Measurements from ENCODE around the gene STAP1. TPM values are rescaled to one million over a fixed set of nuclear protein-coding genes. Genes with fewer than 3 reads are reported as not detected.

STAP1 gene
- total RNA-seq, 1 experiment from 2014 or later, result not detected

DNA sequence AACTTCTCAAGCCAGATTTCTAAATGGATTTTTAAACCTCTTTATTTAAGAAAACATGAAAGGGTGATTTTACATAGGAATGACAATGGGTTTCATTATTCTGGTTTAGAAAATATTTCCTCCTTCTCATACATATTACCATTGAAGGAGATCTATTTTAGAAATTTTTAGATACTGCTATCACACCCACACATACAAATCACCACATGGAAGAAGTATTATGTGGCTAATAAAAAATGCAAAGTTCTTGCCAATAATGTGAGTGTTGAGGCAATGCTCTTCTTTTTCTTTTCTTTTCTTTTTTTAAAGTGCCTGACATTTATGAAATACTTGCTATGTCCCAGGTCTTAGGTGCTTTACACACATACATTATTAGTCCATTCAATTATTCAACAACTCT lies 6.8 kb downstream of the STAP1 start:
- ChIA-PET CTCF (no interaction called here), POLR2A (no interaction called here)
- no peaks in the 10 kb centered on the region for H3K36me3 Mint-ChIP-seq
- no peak overlapping the region for H3K4me3 Mint-ChIP-seq
- H3K4me1 Mint-ChIP-seq, result no peaks in the 10 kb centered on the region
- DNase-seq (ENCODE audit: low spot score) (no peak), ATAC-seq (no peak)
- H3K27ac Mint-ChIP-seq, result no peak overlapping the region
- TF ChIP-seq ZNF232 (CRISPR knock-in tag; IDR thresholded peaks at IDR 0.05) (no peak), FOXJ3 (CRISPR knock-in tag; IDR thresholded peaks at IDR 0.05; ENCODE audit: borderline replicate concordance) (no peak), E2F1 (CRISPR knock-in tag; IDR thresholded peaks at IDR 0.05) (no peak), GTF2I (CRISPR knock-in tag; conservative IDR thresholded peaks at IDR 0.05) (no peak), SMAD4 (CRISPR knock-in tag; IDR thresholded peaks at IDR 0.05) (no peak), NFATC4 (CRISPR knock-in tag; IDR thresholded peaks at IDR 0.05) (no peak), ZNF425 (CRISPR knock-in tag; conservative IDR thresholded peaks at IDR 0.05) (no peak), OVOL2 (CRISPR knock-in tag; IDR thresholded peaks at IDR 0.05; ENCODE audit: borderline replicate concordance) (no peak), ZNF138 (CRISPR knock-in tag; conservative IDR thresholded peaks at IDR 0.05) (no peak), EMX1 (CRISPR knock-in tag; IDR thresholded peaks at IDR 0.05) (no peak), RORB (CRISPR knock-in tag; IDR thresholded peaks at IDR 0.05) (no peak)
- TF ChIP-seq, protein P1, sequence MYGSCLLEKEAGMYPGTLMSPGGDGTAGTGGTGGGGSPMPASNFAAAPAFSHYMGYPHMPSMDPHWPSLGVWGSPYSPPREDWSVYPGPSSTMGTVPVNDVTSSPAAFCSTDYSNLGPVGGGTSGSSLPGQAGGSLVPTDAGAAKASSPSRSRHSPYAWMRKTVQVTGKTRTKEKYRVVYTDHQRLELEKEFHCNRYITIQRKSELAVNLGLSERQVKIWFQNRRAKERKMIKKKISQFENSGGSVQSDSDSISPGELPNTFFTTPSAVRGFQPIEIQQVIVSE (CRISPR knock-in tag; IDR thresholded peaks at IDR 0.05; ENCODE audit: borderline replicate concordance), result no peak
- TF ChIP-seq, protein P2, sequence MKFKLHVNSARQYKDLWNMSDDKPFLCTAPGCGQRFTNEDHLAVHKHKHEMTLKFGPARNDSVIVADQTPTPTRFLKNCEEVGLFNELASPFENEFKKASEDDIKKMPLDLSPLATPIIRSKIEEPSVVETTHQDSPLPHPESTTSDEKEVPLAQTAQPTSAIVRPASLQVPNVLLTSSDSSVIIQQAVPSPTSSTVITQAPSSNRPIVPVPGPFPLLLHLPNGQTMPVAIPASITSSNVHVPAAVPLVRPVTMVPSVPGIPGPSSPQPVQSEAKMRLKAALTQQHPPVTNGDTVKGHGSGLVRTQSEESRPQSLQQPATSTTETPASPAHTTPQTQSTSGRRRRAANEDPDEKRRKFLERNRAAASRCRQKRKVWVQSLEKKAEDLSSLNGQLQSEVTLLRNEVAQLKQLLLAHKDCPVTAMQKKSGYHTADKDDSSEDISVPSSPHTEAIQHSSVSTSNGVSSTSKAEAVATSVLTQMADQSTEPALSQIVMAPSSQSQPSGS (CRISPR knock-in tag; IDR thresholded peaks at IDR 0.05; ENCODE audit: borderline replicate concordance, low read depth), result no peak
- H3K9me3 Mint-ChIP-seq, result no peaks in the 10 kb centered on the region
- H3K27me3 Mint-ChIP-seq (ENCODE audit: low read depth), result no peaks in the 10 kb centered on the region

GRCh38 chr4:67566335-67566734 lies 7.8 kb downstream of the STAP1 start:
- Mint-ChIP-seq H3K4me1 (no peaks in the 10 kb centered on the region), H3K27ac (no peak overlapping the region), H3K36me3 (no peaks in the 10 kb centered on the region), H3K9me3 (no peaks in the 10 kb centered on the region), H3K4me3 (no peak overlapping the region), H3K27me3 (ENCODE audit: low read depth) (no peaks in the 10 kb centered on the region)
- ChIA-PET POLR2A (no interaction called here), CTCF (no interaction called here)
- DNase-seq (ENCODE audit: low spot score), result no peak
- no peak for ATAC-seq
- TF ChIP-seq SMAD3 (CRISPR knock-in tag; IDR thresholded peaks at IDR 0.05; ENCODE audit: borderline replicate concordance) (no peak), ELF4 (CRISPR knock-in tag; IDR thresholded peaks at IDR 0.05; ENCODE audit: low read depth) (no peak), HMGXB4 (CRISPR knock-in tag; IDR thresholded peaks at IDR 0.05) (no peak), ESRRA (CRISPR knock-in tag; IDR thresholded peaks at IDR 0.05; ENCODE audit: borderline replicate concordance) (no peak), EMX1 (CRISPR knock-in tag; IDR thresholded peaks at IDR 0.05) (no peak), ZNF232 (CRISPR knock-in tag; IDR thresholded peaks at IDR 0.05) (no peak), ZBTB43 (CRISPR knock-in tag; IDR thresholded peaks at IDR 0.05) (no peak), ZNF416 (CRISPR knock-in tag; IDR thresholded peaks at IDR 0.05) (no peak)
- TF ChIP-seq, protein P3, sequence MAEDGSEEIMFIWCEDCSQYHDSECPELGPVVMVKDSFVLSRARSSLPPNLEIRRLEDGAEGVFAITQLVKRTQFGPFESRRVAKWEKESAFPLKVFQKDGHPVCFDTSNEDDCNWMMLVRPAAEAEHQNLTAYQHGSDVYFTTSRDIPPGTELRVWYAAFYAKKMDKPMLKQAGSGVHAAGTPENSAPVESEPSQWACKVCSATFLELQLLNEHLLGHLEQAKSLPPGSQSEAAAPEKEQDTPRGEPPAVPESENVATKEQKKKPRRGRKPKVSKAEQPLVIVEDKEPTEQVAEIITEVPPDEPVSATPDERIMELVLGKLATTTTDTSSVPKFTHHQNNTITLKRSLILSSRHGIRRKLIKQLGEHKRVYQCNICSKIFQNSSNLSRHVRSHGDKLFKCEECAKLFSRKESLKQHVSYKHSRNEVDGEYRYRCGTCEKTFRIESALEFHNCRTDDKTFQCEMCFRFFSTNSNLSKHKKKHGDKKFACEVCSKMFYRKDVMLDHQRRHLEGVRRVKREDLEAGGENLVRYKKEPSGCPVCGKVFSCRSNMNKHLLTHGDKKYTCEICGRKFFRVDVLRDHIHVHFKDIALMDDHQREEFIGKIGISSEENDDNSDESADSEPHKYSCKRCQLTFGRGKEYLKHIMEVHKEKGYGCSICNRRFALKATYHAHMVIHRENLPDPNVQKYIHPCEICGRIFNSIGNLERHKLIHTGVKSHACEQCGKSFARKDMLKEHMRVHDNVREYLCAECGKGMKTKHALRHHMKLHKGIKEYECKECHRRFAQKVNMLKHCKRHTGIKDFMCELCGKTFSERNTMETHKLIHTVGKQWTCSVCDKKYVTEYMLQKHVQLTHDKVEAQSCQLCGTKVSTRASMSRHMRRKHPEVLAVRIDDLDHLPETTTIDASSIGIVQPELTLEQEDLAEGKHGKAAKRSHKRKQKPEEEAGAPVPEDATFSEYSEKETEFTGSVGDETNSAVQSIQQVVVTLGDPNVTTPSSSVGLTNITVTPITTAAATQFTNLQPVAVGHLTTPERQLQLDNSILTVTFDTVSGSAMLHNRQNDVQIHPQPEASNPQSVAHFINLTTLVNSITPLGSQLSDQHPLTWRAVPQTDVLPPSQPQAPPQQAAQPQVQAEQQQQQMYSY (CRISPR knock-in tag; IDR thresholded peaks at IDR 0.05), result no peak
- TF ChIP-seq, protein P4, sequence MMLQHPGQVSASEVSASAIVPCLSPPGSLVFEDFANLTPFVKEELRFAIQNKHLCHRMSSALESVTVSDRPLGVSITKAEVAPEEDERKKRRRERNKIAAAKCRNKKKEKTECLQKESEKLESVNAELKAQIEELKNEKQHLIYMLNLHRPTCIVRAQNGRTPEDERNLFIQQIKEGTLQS (CRISPR knock-in tag; conservative IDR thresholded peaks at IDR 0.05), result no peak
- TF ChIP-seq, protein P5, sequence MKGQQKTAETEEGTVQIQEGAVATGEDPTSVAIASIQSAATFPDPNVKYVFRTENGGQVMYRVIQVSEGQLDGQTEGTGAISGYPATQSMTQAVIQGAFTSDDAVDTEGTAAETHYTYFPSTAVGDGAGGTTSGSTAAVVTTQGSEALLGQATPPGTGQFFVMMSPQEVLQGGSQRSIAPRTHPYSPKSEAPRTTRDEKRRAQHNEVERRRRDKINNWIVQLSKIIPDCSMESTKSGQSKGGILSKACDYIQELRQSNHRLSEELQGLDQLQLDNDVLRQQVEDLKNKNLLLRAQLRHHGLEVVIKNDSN (CRISPR knock-in tag; IDR thresholded peaks at IDR 0.05), result no peak
